GM19328 (cell line): ENCODE measurements around the gene SLX4.

Experiments
- ATAC-seq: cut with Tn5 transposase; IDR thresholded peaks from one replicate; pipeline ENCODE4 v1.9.1; 2021; ENCODE audit warnings: mild to moderate bottlenecking, moderate library complexity; ENCODE audit not compliant: unreplicated experiment

The SLX4 gene

GRCh38 chr16:3583303-3584038, 27.9 kb downstream of the SLX4 start:
- no peak for ATAC-seq

GRCh38 chr16:3582276-3583165, 28.9 kb downstream of the SLX4 start:
- ATAC-seq, result no peak

- ATAC-seq, result no peak
Measured at GRCh38 chr16:3581392-3581791, 30.0 kb downstream of the SLX4 start.

DNA sequence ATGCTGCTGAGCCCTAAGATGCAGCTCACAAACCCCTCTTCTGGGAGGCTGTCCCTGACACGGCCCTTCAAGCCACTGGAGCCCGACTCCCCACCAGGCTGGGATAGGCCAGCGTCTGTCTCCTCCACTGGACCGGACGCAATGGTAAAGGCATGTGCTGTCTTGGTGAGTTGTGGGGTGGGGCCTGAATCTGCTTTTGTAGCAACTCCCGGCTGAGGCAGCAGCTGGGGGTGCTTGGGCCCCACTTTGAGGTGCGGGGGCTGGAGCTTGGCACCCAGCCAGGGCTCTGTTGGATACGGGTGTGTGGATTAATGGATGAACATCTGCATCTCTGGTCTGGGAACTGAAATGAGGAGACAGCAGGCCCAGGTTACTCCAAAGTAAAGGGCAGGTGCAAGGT, 30.7 kb downstream of the SLX4 start:
- no peak for ATAC-seq

- ATAC-seq, result no peak
Measured at GRCh38 chr16:3580251-3580651, 31.2 kb downstream of the SLX4 start.

- ATAC-seq, result no peak
Measured at GRCh38 chr16:3579776-3580175, 31.6 kb downstream of the SLX4 start.

- ATAC-seq, result peak; percentile 52
Measured at GRCh38 chr16:3578610-3579551, 32.5 kb downstream of the SLX4 start.

GRCh38 chr16:3578121-3578520, 33.3 kb downstream of the SLX4 start:
- no peak for ATAC-seq

- no peak for ATAC-seq
Measured at GRCh38 chr16:3577302-3577752, 34.1 kb downstream of the SLX4 start, which contains the start of gene NLRC3. NLRC3 (minus strand) TSS chr16:3577403; CDS start chr16:3565036, 12,367 bp downstream.

DNA sequence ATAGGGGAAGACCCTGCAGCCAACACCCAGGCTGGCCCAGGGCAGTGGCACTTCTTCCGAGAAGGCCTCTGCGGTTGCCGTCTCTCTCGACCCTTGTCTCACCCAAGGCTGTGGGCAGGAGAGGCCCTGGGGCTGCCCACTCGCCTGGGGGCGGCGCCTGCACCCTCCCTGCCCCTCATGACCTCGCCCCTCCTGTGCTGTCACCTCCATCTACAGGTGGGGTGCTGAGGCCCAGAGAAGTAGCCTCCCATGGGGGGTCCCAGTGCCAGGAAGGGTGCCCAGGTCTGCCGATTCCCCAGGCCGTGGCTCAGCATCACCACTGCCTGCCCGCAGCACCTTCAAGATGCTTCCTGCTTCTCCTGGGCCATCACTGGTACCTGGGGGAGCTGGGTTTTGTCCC, 35.2 kb downstream of the SLX4 start:
- ATAC-seq, result no peak

DNA sequence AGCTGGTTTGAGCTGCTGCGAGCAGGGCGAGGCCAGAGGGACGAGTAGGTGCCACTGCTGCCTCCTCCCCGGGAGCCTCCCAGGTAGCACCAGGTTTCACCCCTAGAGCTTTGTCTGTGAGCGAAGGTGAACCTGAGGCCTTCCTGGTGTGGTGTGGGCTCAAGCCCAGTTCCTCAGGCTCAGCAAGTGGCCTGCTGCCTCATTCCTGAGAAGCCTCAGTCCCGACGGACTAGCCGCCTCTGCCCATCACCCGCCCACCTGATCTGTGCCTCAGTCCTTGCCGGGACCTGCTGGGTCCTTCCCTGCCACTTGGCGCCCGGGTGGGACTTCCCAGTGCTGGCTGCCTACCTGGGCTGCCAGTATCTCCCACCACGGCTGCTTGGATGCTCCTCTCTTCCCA, 35.9 kb downstream of the SLX4 start:
- ATAC-seq, result no peak

GRCh38 chr16:3574195-3574594, 37.2 kb downstream of the SLX4 start:
- no peak for ATAC-seq

GRCh38 chr16:3573146-3573815, 38.1 kb downstream of the SLX4 start:
- ATAC-seq, result no peak

DNA sequence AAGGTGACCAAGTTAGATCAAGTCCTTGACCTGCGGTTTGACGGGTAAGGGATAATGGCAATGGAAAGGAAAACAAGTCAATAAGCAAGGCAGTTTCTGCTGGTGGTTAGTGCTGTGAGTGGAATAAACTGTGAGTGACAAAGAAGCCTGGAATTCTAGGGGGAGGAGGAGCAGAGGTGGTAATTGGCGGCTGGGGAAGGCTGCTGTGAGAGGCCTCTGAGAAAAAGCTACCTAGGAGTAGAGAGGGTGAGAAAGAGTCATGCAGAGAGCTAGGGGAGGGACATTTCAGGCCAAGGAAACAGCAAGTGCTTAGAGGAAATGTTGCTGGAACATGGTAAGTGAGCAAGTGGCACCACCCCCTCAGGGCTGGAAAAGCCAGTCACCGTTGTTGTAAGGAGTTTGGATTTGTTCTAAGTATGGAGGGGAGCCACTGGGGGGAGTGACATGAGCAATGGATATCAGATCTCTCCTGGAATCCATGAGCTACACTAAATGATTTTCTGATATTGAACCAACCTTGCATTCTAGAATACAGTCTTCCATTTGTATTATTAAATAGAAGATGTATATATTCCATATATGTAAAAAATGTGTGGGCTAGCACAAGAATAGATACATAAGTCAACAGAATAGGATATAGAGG, 40.9 kb downstream of the SLX4 start:
- ATAC-seq, result no peak

- no peak for ATAC-seq
Measured at GRCh38 chr16:3569851-3570250, 41.6 kb downstream of the SLX4 start.

- ATAC-seq, result no peak
Measured at GRCh38 chr16:3566990-3567389, 44.4 kb downstream of the SLX4 start.

- ATAC-seq, result no peak
Measured at GRCh38 chr16:3564889-3565141, 46.6 kb downstream of the SLX4 start.

DNA sequence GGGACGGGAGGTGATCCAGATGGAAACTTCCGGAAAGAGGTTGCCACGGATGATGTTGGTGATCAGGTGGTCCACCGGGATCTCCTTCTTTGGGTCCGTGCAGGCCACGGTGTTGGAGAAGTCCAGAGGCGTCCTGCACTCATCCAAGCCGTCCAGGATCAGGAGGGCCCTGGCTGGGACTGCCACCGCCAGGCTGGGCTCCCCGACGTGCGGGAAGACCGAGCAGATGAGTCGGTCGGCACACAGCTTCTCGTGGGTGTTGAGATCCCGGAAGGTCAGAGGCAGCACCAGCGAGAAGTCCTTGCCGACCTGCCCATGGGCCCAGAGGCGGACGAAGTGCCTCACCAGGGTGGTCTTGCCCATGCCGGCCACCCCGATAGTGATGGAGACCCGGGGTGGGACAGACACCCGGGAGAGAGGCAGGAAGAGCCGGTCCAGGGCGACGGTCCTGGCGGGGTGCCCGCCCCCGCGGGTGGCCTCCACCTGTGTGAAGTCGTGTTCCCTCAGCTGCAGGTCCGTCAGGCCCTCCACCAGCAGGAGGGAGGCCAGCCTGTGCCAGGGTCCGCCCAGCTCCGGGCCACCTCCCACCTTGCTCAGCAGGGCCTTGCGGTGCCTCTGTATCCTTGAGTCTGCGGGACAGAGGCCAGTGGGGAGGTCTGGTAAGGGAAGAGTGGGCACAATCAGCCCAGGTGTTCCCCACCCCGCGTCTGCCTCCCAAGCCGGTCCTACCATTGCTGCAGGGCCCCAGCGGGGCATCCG, 47.1 kb downstream of the SLX4 start:
- no peak for ATAC-seq

- no peak for ATAC-seq
Measured at GRCh38 chr16:3562914-3563480, 48.4 kb downstream of the SLX4 start.
